GM19455 (cell line): ENCODE measurements around the gene ECD.
A peak's percentile ranks its signal among the peaks of the same experiment; 100 is the strongest.
"Not testable (repeated sequence)": the region's sequence is repeated elsewhere in the genome, so short reads cannot be mapped to it uniquely, and the experiment has no call there.

Experiments used
- ATAC-seq: cut with Tn5 transposase; IDR thresholded peaks from one replicate; pipeline ENCODE4 v1.9.1; 2021; ENCODE audit not compliant: unreplicated experiment

The ECD gene

DNA sequence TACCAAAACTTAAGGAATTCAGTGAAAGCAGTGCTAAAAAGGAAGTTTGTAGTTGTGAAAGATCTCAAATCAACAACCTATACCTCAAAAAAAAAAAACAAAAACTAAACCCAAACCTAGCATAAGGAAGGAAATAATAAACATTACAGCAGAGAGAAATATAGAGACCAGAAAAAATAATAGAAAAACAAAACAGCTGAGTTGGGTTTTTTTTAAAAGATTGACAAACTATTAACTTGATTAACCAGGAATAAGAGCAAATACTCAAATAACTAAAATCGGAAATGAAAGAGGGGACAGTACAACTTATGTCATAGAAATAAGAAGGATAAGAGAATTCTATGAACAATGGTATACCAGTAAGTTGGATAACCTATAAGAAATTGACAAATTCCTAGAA is 6.7 kb downstream of the ECD start:
- no peak for ATAC-seq

- ATAC-seq: no peak
Observed at GRCh38 chr10:73159038-73159648, 8.7 kb downstream of the ECD start.

DNA sequence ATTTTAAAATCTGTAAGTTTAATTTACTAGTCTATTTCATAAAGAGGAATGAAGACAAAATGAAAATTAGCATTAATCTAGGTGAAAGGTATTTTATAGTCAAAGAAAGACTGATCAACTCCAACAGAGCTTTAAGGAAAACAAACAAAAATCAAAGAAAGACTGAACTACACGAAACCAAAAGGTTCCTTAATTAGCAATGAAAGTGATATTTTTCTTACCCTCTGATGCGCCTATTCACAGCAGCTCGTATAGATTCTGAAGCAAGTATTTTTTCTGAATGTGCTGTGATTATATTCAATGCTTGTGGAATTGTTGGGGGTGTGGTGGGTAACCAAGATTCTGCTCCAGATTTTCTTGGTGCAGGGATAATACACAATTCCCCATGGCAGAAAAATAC is 11.8 kb downstream of the ECD start:
- ATAC-seq: no peak

- ATAC-seq: no peak
Observed at GRCh38 chr10:73152009-73152408, 15.8 kb downstream of the ECD start.

GRCh38 chr10:73150633-73151413 is 17.0 kb downstream of the ECD start:
- ATAC-seq: not testable (repeated sequence)

- ATAC-seq: no peak
Observed at GRCh38 chr10:73141603-73142002, 26.2 kb downstream of the ECD start.

- ATAC-seq: no peak
Observed at GRCh38 chr10:73139251-73139650, 28.6 kb downstream of the ECD start.

DNA sequence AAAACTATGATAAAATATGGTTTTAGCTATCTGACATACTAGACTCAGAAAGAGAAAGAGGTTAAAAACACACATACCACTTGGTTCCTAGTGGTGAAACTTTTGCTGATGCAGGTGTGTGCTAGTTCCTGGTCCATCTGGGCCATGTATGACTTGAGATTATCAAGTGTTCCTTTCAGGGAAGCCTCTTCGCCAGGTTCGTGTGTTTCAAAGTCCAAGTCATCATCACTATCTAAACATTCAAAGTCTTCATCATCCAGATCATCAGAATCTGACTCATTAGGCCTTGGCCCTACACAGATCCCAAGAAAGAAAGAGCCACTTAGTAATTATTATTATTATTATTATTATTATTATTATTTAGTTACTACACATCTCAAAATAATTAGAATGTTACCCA is 31.2 kb downstream of the ECD start:
- no peak for ATAC-seq

DNA sequence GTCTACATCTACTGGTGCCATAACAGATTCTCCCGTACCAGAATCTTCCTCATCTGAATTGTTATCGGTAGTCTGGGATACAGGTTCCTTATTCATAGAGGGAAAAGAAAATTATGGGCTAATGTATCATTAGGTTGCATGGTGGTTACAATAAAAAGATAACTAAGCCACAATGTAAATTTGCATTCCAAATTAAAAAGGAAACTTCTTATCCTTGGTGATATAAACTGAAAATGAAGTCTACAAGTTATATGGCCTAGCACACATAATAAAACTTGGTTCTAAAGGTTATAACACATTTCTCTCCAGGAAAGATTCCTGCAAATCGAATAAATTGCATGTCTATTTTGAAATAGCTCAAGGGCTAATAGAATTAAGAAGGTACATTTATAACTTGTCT is 33.1 kb downstream of the ECD start:
- ATAC-seq: no peak

DNA sequence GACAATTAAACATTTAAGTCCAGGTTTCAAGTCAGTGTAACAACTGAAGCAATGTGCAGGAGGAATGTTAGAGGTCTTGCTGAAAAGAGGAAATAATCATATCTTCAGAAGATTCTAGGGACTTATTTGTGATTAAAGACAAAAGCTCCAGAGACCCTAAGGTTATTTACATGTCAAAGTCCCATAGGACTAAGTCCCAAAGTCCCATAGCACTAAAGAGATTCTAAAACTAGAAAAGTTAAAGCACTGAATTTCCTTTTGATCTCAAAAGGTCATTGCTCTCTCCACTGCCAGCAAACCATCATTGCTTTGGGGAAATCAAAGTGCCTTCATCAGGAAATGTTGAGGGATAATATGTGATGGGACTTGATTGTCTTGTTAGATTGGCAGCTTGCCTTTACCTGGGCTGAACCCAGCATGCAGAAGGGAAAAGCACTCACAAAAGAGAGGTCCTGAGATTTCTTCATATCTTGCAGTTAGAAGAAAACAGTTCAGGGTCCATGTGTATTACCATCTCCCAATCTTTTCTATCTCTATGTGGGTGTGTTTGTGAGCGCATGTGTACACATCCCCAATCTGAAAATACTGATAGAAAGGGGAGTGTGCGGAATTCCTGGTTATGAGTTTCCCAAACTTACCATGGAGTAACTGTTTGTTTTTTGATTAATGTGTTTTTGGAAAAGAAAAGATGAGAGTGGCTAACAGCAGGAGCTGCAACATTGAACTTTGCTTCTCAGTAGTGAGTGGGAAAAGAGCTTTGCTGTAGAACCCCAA is 35.7 kb downstream of the ECD start:
- no peak for ATAC-seq

DNA sequence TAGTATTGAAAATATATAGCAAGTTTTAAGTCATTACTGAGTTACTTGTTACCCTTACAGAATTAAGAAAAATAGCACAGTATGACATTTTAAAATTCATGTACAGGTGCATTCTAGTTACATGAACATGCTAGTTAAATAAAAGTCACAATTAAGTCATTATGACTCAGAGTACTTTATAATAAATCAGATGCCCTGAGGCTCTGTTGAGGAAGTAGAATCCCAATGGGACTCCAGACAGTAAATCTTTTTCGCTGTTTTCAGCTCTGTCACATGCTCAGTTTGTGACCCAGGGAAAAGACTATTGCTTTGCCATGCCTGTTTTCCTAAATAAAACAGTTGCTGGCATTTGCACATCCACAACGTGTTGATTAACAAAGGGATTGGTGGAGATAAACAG is 36.5 kb downstream of the ECD start:
- ATAC-seq: no peak

DNA sequence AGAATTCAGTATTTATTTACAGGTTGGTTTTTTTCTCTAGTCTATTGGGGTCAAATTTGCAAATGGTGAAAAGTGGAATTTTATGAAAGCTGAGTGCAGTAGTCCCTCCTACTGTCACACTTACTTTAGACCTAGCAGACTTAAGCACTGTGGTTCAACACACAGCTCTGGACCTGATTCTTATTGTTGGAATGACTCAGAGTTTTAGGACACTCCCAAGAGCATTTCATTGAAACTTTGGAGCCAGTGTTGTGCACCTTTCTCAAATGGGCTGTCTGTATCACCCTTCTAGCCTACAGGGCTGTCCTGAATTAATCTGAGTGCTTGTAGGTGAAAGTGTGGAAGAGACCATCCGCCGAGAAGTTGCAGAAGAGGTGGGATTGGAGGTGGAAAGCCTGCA is 41.5 kb downstream of the ECD start:
- ATAC-seq: no peak

DNA sequence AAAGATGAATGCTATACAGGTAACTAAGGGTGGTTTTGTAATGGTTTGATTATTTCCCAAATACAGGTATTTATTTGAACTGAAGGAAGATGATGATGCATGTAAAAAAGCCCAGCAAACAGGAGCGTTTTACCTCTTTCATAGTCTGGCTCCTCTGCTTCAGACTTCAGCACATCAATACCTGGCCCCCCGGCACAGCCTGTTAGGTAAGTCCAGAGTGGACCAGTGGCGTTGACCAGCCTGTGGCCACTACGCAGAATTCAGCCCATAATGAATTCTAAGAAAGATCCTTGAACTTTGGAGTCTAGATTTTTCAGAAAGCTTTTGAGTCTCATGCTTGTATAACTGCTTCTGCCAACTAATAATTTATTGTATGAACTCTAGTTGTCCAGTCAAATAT is 47.9 kb downstream of the ECD start:
- no peak for ATAC-seq

- ATAC-seq: no peak
Observed at GRCh38 chr10:73119457-73119856, 48.4 kb downstream of the ECD start.

- ATAC-seq: peak; percentile 80
Observed at GRCh38 chr10:73117976-73118743, 49.6 kb downstream of the ECD start.

DNA sequence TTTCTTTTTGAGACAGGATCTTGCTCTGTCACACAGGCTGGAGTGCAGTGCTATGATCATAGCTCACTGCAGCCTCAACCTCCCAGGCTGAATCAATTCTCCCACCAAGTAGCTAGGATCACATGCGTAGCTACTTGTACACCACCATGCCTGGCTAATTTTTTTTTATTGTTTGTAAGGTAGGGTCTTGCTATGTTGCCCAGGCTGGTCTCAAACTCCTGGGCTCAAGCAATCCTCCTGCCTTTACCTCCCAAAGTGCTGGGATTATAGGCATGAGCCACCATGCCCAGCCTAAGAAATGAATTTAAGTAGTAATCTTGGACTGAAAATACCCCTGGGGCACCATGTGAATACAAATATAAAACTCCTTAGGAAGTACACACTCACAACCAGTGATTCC is 51.8 kb downstream of the ECD start:
- ATAC-seq: no peak

DNA sequence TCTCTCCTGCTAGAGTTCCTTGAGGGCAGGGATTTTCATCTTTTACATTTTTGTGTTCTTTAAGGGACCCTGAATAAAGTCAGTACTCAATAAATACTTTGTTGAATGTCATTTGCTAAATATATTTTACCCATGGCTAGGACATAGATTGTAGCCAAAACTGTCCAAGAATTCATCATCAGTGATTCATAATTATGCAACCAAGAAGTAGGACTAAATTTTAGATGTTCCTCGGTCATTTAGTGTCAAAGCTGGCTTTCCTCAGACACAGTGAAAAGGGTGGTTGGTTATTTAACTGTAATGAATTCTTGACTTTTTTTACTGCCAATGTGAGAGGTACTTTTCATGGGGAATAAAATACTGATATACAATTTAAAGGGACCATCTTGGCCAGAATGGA is 54.3 kb downstream of the ECD start:
- ATAC-seq: no peak

- ATAC-seq: not testable (repeated sequence)
Observed at GRCh38 chr10:73112032-73112431, 55.8 kb downstream of the ECD start.

- peak; percentile 75 for ATAC-seq
Observed at GRCh38 chr10:73110345-73110849, 57.4 kb downstream of the ECD start, which contains the start of gene NUDT13. Gene NUDT13, plus strand, starts transcription at chr10:73110455. Its CDS starts 3,911 bp downstream, at chr10:73114366.

- not testable (repeated sequence) for ATAC-seq
Observed at GRCh38 chr10:73109248-73109652, 58.6 kb downstream of the ECD start.

- ATAC-seq: no peak
Observed at GRCh38 chr10:73106301-73106700, 61.5 kb downstream of the ECD start.
